DMS114 treated with DMSO at 0.1 percent for 48 hours (cell line): Measurements from ENCODE around the gene ZNF227.
"Not testable (repeated sequence)": the region's sequence is repeated elsewhere in the genome, so short reads cannot be mapped to it uniquely, and the experiment has no call there.

ENCODE experiments used
- DNase-seq: peaks from one replicate; lab custom pipeline; 2025; ENCODE audit not compliant: unreplicated experiment; lab: John Stamatoyannopoulos, UW

ZNF227 gene

DNA sequence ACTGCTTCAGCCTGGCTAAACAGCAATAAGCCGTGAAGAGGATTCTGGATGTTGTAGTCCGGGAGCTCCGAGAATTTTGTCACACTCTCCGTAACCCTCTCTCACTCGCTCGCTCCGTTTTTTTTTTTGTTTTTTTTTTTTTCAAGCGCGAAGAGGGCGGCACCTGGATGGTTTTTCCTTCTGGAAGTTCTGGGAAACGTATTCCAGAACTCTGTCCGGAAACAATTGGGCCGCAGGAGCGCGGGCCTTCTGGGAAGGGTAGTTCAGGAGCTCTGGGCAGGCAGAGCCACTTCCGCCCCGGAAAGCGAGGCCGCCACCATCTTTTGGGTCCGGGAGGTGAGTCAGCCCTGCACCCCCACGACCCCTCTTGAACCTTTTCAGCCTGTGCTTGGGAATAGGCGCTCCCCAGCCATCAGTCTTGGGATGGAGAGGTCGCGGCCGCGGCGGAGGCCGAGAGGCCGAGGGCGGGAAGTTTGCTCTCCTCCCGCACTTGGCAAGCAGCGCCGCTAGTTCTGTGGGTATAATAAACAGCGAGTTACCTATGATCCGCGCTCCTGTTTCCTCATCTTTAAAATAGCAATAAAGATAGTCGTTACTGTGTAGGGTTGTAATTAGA is at the start of gene ZNF227:
TSS of gene ZNF227 (plus strand) at position 283 of the 616 bp plus-strand sequence. CDS start 5,261 bp downstream, outside the sequence.
- DNase-seq = peak; percentile 76

DNA sequence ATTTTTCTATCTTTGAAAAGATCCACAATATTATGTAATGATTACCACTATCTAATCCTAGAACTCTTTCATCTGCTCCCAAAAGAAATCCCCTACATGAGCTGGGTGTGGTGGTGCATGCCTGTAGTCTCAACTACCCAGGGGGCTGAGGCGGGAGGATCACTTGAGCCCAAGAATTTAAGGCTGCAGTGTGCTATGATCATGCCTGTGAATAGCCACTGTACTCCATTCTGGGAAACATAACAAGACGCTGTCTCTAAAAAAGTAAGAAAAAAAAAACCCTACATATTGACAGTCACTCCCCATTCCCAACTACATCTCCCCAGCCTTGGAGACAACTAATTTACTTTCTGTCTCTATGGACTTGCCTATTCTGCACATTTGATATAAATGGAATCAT is 48.5 kb upstream of the ZNF227 start:
- no peak for DNase-seq

DNA sequence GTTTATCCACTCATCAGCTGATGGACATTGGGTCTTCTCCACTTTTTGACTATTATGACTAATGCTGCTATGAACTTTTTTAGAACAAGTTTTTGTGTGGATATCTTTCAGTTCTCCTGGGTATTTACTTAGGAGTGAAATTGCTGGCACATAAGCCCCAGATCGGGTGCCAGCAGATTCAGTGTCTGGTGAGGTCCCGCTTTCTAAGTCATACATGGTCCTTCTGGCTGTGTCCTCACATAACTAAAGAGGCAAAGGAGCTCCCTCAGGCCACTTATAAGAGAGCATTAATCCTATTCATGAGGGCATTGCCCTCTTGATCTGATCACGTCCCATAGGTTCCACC is 48.0 kb upstream of the ZNF227 start:
- DNase-seq = no peak

- peak; percentile 94 for DNase-seq
Measured at GRCh38 chr19:44164673-44165512, 47.4 kb upstream of the ZNF227 start, which contains the start of gene ZNF226. TSS of gene ZNF226 (plus strand) at chr19:44165100. CDS start at chr19:44170081, 4,981 bp downstream.

- not testable (repeated sequence) for DNase-seq
Measured at GRCh38 chr19:44170660-44171059, 41.7 kb upstream of the ZNF227 start.

GRCh38 chr19:44176590-44176989 is 35.7 kb upstream of the ZNF227 start:
- DNase-seq = no peak

DNA sequence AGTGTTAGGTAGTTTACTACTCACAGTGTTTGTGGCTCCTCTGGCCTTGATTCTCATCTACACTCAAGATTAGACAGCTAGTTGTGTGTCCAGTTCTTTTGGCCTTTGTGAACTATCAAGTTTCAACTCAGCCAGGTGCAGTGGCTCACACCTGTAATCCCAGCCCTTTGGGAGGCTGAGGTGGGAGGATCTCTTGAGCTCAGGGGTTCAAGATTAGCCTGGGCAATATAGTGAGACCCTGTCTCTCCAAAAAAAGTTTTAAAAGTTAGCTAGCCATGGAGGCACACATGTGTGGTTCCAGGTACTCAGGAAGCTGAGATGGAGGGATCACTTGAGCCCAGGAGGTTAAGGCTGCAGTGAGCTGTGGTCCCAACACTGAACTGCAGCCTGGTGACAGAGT is 31.4 kb upstream of the ZNF227 start:
- DNase-seq = no peak

- no peak for DNase-seq
Measured at GRCh38 chr19:44182145-44182544, 30.2 kb upstream of the ZNF227 start.

- DNase-seq = no peak
Measured at GRCh38 chr19:44190020-44190419, 22.3 kb upstream of the ZNF227 start.

DNA sequence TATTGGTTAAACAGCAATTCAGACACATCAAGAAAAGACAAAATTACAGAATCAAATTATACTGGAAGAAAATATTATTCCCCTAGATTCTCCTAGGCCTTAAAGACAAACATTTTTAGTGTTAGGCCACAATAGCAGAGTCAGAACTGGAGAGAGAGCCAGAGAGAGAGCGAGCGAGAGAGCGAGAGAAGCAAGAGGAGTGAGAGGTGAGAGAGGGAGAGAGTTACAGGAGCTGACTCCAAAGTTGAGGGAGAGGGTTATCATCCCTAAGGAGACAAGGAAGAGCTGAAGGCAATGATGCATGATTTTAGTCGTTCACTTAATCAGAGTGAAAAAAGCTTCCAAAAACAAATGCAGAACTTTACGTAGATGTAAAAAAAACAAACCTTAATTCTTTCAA is 20.2 kb upstream of the ZNF227 start:
- DNase-seq = no peak

DNA sequence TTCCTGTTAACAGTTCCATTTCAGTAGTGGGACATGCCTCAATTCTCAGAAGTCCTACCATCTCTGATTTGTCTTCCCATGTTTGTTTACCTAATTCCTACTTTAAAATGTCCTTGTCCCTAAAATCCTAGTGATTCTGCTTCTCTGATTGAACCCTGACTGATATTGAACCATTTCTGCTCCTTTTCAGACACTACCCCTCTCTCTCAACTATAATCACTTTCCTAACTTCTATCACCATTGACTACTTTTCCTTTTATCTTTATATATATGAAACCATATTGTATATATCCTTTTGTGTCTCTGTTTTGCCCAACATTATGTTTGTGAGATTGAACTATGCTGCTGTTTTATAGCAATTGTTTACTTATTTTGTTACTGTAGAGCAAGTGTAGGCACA is 15.6 kb upstream of the ZNF227 start:
- DNase-seq = no peak

DNA sequence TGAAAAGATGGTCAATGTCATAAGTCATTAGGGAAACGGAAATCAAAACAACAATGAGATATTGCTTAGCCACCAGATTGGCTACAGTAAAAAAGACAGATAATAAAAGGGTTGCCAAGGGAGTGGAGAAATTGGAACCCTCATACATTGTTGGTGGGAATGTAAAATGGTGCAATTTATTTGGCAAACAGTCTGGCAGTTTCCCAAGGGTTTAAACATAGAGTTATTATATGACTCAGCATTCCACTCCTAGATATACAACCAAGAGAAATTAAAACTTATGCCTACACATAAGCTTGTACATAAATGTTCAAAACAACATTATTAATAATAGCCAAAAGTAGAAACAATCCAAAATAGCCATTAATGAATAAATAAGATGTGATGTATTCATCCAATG is 9.9 kb upstream of the ZNF227 start:
- no peak for DNase-seq

DNA sequence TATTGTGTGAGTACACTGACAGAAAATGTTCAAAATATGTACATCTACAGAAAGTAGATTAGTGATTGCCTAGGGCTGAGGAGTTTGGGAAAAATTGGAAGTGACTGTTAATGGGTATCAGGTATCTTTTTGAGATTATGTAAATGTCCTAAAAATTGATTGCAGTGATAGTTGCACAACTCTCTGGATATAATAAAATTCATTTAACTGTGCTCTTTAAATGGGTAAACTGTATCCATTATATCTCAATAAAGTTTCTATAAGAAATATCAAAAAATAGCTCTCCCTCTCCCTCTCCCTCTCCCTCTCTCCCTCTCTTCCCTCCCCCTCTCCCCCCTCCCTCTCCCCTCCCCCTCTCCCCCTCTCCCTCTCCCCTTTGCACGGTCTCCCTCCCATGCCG is 9.4 kb upstream of the ZNF227 start:
- DNase-seq = no peak

DNA sequence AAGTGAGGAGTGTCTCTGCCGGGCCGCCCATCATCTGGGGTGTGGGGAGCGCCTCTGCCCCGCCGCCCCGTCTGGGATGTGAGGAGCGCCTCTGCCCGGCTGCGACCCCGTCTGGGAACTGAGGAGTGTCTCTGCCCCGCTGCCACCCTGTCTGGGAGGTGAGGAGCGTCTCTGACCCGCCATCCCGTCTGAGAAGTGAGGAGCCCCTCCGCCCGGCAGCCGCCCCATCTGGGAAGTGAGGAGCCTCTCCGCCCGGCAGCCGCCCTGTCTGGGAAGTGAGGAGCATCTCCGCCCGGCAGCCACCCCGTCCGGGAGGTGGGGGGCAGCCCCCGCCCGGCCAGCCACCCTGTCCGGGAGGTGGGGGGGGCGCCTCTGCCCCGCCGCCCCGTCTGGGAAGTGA is 8.5 kb upstream of the ZNF227 start:
- not testable (repeated sequence) for DNase-seq

- no peak for DNase-seq
Measured at GRCh38 chr19:44204772-44205171, 7.6 kb upstream of the ZNF227 start.

- DNase-seq = peak; percentile 82
Measured at GRCh38 chr19:44207126-44207803, 5.1 kb upstream of the ZNF227 start.

DNA sequence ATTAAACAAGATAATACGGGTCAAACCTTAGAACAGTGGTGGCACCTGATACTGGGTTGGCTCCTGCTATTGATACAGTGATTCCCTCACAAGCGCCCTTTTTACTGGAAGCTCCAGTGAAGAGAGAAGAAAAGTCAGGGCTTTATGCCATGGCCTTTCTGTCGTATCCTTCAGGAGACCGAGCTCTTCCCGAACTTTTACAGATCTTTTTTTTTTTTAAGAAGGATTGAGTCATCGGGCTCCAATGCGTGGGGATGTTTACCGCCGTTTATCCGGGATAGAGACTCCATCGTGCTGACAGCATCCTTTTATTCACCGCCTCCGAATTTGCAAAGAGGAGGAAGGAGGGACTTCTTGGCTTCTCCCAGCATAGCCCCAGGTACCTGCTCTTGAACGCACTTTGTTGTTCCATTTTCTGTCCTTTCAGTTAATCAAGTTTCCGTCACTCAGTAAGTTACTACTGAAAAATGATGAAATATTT is 574 bp downstream of the ZNF227 start:
- no peak for DNase-seq

DNA sequence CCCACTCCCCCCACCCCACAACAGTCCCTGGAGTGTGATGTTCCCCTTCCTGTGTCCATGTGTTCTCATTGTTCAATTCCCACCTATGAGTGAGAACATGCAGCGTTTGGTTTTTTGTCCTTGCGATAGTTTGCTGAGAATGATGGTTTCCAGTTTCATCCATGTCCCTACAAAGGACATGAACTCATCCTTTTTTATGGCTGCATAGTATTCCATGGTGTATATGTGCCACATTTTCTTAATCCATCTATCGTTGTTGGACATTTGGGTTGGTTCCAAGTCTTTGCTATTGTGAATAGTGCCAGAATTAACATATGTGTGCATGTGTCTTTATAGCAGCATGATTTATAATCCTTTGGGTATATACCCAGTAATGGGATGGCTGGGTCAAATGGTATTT is 7.6 kb downstream of the ZNF227 start:
- not testable (repeated sequence) for DNase-seq

GRCh38 chr19:44220761-44221160 is 8.4 kb downstream of the ZNF227 start:
- not testable (repeated sequence) for DNase-seq

- not testable (repeated sequence) for DNase-seq
Measured at GRCh38 chr19:44221291-44221690, 9.0 kb downstream of the ZNF227 start.

- no peak for DNase-seq
Measured at GRCh38 chr19:44228318-44228717, 16.0 kb downstream of the ZNF227 start.

DNA sequence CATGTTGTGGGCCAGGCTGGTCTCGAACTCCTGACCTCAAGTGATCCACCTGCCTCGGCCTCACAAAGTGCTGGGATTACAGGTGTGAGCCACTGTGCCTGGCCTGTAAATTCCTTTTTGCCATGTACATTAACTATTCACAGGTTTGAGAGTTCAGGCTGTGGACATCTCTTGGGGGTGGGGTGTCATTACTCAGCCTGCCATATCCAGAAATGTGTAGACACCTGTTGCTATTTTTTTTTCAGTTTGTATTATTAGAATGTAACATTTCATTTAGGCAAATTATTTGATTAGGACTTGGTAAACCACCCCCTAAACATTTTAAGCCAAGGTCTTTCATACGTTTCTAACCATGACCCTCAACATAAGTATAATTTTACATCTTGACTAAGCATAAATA is 20.5 kb downstream of the ZNF227 start:
- no peak for DNase-seq
